GM18519 (cell line): ENCODE data around the gene FXYD4.

Source experiments
- ATAC-seq: cut with Tn5 transposase; IDR thresholded peaks from one replicate; pipeline ENCODE4 v1.9.1; 2021; ENCODE audit warnings: mild to moderate bottlenecking, moderate library complexity; ENCODE audit not compliant: unreplicated experiment, low FRiP score

FXYD4 gene

DNA sequence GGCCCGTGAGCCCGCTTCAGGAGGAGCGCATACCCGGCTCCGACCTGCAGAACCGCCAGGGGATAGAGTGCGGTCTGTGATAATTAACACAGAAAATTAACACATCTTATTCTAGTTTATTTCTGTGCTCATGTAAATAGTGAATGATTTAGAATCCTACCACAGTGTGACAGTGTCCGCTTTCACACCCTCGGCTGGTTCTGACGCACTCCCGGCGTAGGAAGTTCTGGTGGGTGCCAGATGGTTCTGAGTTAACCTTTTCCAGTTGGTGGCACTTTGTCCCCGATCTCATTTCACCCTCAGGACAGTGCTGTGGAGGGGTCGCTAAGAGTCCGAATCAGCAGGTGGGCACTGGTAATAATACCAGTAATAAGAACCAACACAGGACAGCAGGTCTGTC lies 28.3 kb upstream of the FXYD4 start:
- ATAC-seq = no peak

DNA sequence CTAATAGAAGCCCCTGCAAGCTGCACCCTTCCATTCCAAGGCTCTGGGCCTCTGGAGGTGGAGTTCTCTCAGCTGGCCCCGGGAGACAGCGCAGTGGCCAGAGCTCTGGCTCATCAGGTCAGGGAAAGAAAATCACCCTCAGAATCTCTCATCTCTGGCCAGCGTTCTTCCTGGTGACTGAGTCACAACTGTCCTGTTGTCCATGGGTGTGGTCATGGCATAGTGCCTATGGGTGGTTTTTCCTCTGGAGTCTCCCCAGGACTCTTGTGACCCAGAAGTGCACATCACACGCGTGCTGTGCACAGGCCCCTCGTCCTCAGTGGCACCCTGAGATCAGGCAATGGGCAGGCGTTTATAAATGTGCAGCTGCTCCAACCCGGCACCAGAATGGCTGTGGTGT lies 27.4 kb upstream of the FXYD4 start:
- ATAC-seq = no peak

DNA sequence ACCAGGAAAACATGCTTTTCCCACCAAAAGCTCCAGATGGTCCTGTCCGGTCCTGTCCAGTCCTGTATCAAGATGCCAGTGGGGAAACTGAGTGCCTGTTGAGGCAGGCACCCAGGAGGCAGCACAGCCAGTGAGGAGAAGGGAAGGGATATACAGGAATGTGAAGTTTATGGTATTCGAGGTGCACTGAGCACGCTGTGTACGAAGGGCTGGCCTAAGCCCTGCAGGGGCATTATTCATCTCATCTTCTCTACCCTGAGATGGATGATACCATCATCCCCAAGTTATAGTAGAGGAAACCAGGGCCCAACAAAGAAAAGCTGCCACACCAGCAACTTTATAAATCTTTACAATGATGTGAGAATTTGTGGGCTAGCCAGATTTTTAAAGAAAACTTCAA lies 23.4 kb upstream of the FXYD4 start:
- ATAC-seq = no peak

DNA sequence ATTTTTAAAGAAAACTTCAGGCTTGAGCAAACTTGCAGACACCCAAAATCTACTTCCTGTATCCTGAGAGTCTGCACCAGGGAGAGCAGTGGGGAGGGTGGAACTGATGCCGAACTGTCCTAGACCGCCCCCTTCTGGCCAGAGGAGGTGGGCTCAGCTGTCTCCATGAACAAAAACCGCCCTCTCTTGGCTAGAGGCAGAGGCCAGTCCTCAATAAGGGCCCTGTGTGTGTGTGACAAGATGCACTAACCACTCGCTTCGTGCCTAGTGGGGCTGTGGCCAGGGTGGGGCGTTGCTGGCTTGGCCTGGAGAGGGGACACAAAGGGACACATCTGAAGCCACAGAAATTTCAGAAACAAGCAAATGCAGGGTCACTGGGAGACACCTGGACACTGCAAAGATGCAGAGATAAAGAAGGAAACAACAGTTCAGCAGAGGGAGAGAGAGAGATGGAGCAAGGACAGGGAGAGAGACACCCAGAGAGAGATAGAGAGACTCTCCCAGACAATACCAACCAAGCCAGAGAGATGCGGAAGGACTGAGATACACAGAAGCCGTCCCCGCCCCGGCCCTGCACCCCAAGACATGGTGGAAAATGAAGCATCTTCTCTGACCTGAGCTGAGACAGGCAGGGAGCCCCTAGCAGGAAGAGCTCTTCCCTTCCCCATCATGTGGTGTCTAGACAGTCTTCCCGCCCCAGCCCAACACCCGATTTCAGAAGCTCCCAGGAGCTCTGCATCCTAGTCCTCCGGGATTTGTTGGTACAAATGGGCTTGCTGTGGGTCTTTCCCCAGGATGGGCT lies 22.7 kb upstream of the FXYD4 start:
- peak; percentile 95 for ATAC-seq

DNA sequence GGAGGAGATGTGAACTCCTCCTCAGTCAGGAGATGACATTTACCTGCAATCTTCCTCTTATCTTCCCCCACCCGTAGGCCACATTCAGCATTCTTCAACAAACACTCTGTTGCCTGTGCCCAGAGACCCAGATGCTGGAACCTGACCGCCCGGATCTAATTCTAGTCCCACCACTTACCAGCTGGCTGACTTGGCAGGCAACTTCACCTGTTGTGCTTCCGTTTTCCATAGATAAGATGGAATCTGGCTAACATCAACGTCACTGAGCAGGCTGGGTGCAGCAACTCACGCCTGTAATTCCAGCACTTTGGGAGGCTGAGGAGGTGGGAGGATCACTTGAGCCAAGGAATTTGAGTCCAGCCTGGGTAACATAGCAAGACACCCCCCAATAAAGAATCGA lies 21.3 kb upstream of the FXYD4 start:
- no peak for ATAC-seq

DNA sequence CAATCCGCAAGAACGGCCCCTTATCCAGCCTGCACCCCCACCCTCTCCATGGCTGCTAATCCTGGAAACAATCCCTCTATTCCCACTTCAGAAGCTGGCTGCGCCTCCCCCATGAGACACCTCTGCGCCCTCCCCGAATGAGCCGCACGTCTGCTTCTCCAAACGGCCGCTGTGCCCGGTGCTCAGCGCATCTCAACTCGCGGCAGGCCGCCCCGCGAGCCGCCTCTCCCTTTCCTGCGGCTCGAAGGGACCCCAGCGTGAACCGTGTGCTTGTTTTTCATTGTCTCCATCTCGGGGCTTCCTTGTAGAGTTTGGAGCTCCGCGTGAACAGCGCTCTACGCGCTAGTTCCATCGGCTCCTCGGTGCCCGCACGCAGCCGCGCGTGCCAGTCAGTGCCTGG lies 20.8 kb upstream of the FXYD4 start:
- ATAC-seq = no peak

DNA sequence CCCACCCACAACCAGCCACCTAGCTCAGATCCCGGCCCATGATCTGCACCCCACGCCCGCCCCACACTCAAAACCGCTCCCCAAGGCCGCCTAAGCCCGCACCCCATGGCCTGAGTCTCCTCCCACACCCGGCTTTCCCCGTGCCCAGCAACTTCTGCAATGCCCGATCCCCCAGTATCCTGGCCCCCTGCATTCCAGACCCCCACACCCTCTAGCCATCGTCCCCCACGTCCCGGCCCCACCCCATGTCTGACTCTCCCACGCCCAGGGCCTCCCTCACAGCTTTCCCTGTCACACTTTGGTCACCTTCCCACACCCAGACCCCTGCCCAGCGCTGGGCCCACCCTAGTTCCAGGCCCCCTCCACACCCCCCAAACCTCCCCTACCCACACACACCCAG lies 20.1 kb upstream of the FXYD4 start:
- ATAC-seq = no peak

DNA sequence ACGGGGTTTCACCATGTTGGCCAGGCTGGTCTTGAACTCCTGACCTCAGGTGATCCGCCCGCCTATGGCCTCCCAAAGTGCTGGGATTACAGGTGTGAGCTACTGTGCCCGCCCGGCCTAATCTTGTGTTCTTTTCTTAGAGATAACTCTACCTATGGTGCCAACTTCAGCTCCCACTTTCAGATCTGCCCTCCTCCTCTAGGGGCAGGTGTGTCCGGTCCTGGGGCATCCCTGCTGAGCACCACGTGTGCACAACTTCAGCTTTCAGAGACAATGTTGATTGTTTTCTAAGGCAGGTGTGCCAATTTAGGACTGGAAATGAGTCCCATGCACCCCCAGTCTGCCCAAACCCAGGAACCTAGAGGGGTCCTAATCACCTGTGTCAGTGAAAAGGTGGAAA lies 18.5 kb upstream of the FXYD4 start:
- no peak for ATAC-seq

DNA sequence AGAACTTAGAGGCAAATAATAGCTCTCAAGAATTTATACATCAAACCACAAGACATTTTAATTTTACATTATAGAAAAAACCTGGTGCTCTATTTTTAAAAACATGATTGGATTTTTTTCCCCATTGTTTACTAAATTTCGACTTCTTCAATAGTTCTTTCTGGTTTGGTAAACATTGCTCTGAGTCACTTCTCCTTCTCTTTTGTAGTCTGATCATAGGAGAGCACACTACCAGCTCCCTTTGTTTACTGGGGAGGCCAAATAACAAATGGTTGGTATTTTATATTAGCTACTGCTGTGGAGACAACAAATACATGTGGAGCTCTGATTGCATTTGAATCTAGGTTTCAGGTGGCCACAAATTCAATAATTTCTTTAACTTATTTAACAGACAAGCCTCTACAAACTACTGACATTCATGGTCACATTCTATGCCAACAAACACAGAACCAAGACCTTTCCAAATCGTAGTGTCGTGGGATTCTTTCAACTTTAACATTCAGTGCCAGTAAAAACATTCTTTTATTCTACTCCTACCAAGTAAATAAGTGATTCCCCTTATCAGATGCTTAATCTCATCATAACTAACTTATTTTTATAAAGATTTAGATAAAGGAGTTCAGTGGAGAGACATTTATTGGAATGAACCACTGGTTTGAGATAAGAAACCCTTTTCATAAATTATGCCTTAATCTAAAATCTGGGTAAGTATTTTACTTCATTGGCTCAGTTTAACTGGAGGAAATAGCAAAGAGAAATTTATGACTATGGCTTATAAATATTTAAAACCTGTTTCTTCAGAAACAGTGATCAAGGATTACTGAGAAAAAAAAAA lies 17.7 kb upstream of the FXYD4 start:
- no peak for ATAC-seq

DNA sequence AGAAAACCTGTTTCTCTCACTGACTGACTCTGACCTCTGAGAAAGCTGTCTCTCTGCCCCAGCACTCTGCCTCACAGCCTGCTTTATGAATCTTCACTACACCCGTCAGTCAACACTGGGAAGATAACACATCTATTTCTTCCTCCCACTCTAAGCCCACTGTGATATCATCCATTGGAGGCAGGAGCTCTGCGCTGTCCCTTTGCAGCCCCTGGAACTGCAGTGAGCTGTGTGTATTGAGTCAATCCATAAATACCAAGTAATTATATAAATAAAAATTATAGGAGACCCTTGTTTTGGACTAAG lies 17.2 kb upstream of the FXYD4 start:
- ATAC-seq = no peak

DNA sequence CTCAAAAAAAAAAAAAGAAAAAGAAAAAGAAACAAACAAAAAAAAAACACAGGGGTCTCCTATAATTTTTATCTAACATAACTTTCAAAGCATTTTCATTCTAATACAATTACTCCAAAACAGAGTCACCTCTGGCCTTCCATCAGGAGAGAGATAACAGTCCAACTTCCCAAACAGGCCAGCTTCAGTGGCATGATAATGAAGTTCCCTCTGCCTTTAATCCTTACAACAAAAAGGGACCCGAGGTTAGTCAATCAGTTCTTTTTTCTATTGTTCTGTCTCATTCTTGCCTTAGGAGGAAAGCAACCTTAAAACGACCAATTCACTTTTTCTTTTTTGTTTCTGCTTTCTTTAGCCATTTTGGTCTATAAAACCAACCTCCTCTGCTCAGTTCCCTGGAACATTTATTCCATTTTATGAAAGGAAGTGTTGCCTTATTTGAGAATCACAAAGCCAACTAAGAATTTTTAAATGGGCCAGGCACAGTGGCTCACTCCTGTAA lies 16.5 kb upstream of the FXYD4 start:
- no peak for ATAC-seq

DNA sequence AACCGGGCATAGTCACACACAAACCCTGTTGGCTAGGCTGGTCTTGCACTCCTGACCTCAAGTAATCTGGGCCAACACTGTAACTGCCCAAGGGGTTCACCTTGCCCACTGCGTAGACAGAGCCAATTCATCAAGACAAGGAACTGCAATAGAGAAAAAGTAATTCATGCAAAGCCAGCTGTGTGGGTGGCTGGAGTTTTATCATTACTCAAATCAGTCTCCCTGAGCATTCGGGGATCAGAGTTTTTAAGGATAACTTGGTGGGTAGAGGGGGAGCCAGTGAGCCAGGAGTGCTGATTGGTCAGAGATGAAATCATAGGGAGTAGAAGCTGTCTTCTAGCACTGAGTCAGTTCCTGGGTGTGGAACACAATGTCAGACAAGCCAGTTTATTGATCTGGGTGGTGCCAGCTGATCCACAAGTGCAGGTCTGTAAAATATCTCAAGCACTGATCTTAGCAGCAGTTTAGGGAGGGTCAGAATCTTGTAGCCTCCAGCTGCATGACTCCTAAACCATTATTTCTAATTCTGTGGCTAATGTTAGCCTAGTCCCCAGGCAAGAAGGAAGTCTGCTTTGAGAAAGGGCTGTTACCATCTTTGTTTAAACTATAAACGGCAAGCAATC lies 15.6 kb upstream of the FXYD4 start:
- ATAC-seq = no peak

DNA sequence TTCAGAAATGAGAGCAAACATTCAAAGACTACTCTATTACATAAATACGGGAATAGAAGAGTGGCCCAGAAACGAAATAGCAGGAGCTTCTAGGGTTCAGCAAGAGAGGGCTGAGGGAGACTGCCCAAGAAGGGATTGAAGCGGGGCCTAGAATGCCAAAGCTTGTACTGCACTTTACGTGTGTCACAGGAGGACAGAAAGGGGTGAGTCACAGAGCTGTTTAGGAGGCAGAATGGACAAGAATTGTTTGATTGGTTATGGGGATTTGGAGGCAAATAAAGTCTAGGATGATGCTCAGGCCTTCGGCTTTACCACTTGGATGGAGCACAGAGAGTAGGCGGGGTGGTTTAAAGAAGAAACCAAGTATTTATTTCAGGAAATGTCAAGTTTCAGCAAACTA lies 11.3 kb upstream of the FXYD4 start:
- ATAC-seq = no peak

DNA sequence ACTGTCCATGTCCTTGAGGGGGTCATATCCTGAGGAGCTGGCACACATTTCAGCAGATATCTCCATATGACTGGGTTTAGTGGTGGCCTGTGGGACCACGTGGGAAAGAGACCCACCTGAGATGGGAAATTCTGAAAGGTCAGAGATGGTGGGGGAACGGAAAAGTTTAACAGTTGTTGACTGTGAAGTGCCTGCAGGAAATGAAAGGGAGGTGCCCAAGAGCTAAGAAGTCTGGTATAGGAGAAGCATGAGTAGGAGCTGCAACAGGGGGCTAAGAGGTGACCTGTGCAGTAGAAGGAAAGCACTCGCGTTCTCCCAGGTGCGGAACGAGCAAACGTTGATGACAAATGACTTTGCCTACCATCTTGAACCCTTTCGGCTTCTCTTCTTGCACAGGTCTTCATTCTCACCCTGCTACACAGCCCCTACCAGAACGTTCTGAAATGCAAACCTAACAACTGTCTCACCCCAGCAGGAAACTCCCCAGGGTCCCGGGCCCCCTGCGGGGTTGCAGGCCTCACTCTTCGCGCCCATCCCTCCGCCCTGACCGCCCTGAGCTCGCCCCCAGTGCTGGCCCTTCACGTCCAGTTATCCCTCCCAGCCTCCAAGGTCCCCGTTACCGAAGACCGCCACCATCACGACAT lies 9.8 kb upstream of the FXYD4 start:
- ATAC-seq = no peak

DNA sequence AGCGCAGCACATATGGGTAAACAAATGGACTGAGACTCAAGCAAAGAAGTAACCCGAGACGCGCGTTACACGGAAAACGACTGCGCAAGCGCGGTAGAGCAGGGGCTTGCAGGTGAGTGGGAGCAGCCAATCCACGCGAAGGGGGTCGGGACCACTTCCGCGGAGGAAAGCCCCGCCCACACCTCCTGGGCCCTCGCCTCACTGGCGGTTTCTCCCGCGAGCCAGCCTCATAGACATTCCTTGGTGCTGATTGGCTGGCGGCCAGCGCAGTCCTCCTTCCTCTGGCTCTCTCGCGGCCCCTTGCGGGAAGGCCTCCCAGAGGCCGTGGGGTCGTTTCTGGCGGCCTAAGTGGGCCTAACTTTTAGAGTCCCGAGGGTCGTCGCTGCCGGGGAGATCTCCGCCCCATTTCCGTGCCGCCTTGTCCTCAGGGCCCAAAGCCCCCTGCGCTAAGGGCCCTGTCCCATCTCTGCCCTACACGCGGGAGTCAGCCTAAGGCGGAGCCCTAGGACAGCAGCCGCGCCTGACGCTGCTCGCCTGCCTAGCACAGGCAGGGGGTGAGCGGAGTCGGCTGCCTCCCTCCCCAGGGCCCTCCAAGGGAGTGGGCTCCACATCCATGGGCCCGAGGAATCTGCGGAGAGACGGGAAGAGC lies 9.1 kb upstream of the FXYD4 start:
- peak; percentile 84 for ATAC-seq

DNA sequence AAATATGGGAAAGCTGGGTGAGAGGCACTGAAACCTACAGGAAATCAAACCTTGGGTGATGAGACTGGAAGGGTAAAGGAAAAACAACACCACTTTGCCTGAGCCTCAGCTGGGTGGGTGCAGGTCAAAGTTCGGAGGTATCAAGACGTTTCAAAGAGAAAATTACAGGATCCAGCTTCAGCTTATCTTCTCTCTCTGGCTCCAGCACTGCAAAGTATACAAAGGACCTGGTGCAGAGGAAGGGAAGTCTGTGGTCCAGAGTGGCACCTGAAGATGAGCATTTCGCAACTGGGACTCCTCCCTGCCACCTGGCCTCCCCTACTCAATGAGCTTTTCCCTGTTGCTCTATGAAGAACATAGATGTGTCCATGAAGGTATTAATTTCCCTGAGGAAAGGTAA lies 6.4 kb upstream of the FXYD4 start:
- ATAC-seq = no peak

DNA sequence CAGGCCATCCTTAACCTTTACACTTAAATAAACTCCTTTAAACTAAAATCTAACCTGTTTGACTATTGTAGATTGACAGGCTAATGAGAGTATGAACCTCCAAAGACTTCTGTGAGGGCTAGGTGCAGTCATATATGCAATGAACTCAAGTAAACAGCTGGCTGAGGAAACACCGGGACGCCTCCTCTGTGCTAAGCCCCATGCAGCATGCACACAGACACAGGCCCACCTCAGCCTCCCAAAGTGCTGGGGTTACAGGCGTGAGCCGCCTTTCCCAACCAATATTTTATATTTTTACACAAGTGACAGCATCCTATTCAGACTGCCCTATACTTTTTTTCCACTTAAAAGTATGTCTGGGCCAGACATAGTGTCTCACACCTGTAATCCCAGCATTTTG lies 1.5 kb upstream of the FXYD4 start:
- ATAC-seq = no peak

DNA sequence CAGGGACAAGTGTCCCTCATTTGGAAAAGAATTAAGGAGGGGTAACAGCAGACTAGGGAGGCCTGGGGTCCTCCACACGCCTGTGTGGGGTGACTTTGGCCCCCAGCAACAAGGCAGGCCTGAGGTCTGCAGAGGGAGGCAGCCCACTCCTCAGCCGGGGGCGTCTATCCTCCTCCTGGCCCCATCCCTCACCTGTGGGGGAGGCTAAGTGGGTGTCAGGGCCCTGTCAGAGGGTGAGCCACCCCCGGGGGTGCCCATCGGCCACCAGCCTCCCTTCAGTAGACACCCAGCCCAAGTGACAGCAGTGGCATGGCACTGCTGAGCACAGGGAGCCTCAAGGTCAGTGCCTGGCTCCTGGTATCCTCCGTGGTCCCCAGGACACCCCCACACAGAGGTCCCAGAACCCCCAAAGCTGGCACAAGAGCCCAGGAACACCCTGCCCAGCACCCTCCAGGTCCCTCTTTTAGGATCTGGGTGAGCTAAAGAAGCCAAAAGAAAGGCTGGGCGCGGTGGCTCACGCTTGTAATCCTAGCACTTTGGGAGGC lies 693 bp upstream of the FXYD4 start:
- no peak for ATAC-seq

DNA sequence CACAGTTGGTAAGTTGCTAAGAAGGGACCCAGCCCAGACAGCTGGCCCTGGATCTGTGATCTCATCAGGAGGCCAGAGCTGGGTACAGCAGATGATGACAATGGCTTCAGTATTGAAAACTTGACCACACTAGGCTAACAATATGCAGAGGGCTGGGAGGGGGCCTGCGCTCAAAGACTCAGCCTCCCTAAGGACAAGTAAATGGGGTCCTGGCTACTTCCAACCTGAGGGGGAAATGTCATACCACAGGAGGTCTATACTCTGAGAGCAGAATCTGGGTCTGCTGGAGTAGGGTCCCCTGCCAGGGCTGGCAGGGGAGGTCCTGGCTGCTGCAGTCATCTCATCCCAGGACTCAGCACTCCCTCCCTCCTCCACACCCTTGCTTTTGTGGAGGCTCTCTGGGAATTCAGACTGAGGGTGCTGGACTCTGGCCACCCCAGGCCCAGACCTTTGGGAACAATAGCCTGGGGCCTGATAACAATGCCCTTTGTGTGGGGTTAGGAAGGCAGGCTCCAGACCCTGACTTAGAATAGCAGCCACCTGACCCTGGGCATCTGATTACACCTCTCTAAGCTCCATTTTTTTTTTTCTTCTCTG lies 1.4 kb downstream of the FXYD4 start:
- ATAC-seq = no peak

DNA sequence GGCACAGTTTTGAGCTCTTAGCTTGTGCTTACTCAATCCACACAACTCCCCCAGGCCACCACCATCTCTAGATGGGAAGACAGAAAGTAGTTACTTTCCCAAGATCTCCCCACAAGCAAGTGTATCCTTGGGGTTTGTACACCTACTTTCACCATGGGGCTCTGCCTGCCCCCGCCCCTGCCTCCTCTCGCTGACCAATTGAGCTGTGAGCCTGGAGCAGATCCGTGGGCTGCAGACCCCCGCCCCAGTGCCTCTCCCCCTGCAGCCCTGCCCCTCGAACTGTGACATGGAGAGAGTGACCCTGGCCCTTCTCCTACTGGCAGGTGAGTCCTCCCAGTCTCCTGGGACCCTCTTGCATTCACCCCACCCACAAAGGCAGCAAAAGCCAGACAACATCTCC lies 2.0 kb downstream of the FXYD4 start:
- ATAC-seq = no peak
